GM19351 (cell line): ENCODE measurements around the gene UBTD1.
A peak's percentile ranks its signal among the peaks of the same experiment; 100 is the strongest.
"Not testable (repeated sequence)": the region's sequence is repeated elsewhere in the genome, so short reads cannot be mapped to it uniquely, and the experiment has no call there.

Experiments
- ATAC-seq: cut with Tn5 transposase; IDR thresholded peaks from one replicate; pipeline ENCODE4 v1.9.1; 2021; ENCODE audit warnings: mild to moderate bottlenecking, moderate library complexity; ENCODE audit not compliant: unreplicated experiment

The UBTD1 gene

DNA sequence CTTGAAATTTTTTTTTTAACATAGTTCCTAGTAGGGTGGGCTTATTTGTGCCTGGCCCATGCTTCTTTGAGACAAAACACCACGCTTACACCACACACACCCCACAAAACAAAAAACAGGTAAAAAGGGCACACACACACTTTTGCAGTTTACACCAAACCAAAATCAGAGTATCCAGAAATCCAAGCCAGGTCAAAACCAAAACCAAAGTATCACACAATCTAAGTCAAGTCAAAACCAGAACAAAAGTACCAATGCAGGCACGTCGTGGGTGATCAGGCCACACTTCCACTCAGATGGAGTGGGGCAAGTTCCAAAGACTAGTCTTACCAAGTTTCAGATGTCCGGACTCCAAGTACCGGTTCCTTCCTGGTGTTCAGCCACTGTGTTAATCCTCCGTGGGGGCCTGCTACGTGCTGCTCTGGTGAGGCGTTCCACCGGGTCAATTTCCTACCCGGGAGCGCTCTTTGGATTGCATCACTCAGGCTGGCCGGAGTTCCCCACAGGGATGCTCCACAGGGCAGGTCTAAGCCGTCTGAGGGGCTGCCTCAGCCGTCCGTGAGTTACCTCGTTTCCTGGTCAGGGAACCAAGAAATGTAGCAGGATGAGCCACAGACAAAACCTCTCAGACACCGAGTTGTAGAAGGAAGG is 62.1 kb downstream of the UBTD1 start:
- not testable (repeated sequence) for ATAC-seq

DNA sequence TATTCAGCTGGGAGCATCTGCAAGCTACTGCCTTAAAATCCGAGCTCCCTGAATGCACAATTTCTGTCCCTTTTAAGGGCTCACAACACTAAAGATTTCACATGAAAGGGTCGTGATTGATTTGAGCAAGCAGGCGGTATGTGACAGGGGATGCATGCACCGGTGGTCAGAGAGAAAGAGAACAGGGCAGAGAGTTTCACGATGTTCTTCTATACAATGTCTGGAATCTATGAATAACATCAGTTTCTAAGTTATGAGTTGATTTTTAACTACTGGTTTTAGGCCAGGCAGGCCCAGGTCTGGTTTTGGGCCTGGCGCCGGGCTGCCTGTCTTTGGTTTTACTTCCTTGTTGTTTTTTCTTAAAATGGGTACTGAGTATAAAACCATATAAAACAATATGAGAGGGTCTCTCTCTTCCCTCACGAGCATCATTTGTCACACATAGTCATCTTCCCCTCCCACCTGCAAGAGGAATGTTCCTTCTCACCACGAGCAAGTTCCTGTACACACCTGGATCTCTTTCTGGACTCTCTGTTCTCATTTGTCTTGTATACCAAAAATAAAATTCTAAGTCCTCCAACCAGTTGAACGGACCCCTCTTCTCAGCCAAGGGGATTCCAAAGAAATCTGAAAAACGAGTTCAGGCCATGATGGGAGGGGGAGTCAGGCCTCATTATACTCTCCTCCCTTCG is 62.8 kb downstream of the UBTD1 start:
- ATAC-seq = not testable (repeated sequence)

DNA sequence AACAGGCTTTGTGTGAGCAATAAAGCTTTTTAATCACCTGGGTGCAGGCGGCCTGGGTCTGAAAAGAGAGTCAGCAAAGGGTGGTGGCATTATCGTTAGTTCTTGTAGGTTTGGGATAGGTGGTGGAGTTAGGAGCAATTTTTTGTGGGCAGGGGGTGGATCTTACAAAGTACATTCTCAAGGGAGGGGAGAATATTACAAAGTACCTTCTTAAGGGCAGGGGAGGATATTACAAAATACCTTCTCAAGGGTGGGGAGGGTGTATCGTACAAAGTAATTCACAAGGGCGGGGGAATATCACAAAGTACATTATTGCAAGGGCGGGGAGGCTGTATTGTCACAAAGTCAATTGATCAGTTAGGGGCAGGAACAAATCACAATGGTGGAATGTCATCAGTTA is 63.6 kb downstream of the UBTD1 start:
- ATAC-seq = not testable (repeated sequence)

DNA sequence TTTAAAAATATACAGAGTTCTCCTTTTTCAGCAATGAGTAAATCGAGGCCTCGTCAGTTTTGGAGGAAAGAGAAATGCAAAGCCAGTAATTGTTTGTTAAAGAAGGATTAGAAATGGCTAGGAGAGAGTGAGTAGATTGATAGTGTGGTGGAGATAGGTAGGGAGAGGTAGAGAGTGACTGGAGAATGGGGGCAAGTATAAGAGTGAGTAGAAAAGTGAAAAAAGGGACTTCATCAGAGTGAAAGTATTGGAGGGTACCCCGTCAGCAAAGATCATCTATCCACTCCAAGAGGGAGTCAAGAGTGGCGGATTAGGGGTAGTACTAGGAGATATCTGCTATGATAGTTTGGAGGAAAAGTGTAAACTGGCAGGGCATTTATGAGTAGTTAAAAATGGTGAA is 64.6 kb downstream of the UBTD1 start:
- no peak for ATAC-seq

DNA sequence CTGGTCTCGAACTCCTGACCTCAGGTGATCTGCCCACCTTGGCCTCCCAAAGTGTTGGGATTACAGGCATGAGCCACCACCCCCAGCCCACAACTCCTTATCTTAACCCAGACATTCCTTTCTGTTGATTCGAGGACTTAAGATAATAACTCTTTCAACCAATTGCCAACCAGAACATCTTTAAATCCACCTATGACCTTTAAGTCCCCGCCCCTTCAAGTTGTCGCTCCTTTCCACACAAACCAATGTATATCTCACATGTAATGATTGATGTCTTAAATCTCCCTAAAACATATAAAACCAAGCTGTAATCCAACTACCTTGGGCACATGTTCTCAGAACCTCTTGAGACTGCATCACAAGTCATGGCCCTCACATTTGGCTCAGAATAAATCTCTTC is 66.1 kb downstream of the UBTD1 start:
- no peak for ATAC-seq

DNA sequence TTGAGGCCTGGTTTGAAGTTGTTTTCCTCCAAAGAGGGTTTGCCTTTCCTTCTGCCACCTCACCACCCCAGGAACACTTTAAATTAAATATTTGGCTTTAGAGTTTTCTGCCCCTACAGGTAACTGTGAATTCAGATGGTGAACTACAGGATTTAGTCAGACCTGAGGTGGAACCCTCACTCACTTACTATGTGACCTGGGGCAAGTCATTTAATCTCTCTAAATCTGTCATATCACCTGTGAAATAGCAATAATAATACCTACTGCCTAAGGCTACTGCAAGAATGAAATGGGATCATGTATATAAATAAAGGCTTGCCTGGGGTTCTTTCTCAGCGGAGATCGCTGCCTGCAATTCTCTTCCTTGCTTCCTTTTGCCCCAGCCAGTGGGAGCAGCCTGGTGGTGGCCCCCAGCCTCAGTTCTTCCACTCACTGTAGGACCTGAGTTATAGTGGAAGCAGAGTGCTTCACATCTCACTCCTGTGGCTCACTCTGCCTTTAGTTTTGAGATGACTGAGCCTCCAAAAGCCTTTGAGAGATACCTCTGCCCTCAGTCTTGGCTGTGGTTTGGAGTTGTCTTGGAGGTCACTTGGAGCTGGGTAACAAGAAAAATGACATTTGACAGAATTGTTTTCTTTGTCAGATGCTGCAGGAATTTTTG is 67.7 kb downstream of the UBTD1 start:
- ATAC-seq = no peak

DNA sequence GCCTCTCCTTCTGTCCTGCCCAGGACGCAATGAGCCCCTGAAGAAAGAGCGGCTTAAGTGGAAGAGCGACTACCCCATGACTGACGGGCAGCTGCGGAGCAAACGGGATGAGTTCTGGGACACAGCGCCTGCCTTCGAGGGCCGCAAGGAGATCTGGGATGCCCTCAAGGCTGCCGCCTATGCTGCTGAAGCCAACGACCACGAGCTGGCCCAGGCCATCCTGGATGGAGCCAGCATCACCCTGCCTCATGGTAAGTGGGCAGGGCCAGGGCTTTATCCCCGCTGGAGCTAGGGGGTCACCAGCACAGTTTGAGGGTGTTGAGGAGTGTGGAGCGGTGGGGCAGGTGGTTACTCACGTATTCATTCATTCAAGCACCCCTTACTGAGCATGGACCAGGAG is 69.2 kb downstream of the UBTD1 start:
- no peak for ATAC-seq

DNA sequence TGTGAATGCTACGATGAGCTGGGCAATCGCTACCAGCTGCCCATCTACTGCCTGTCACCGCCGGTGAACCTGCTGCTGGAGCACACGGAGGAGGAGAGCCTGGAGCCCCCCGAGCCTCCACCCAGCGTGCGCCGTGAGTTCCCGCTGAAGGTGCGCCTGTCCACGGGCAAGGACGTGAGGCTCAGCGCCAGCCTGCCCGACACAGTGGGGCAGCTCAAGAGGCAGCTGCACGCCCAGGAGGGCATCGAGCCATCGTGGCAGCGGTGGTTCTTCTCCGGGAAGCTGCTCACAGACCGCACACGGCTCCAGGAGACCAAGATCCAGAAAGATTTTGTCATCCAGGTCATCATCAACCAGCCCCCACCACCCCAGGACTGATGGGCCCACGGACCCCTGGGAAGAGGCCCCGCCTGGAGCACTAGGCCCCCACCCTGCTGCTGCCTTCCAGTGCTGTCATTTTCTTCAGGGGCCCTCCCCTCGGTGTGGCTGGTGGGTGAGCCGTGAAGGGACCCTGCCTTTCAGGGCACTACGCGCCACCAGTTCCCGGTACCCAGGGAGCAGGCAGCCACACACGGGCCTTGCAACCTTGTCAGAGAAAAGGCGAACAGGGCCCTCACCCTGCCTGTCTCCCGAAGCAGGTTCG is 71.5 kb downstream of the UBTD1 start:
- ATAC-seq = no peak

DNA sequence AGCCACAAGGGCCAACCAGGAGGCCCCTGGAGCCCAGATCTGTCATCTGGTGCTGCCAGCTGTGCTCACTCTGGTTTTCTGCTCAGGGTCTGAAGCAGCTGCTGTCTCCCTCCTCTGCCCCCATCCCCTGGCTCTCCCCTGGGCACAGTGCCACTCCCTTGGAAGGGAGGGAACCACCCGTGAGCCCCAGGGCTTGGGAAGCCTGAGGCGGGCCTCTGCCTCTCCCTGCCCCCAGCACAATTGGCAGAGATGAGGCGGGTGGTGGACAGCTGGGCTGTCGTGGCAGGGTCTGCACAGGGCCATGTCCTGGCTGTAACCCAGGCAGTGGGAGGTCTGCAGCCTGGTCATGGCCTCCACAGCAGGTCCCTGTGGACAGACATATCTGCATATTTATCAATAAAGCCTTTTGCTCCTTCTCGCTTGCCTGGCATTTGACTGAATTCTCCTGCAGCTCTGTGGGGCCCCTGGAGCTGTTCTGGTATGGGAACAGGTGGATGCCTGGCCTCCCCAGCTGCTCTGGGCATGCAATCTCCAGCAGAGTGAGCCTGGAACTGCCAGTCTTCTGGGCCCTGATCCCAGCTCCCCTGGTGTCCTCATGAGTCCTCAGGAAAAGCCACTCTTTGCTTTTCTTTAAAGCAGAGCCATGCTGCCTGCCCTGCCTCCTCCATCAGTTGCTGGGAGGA is 72.2 kb downstream of the UBTD1 start:
- no peak for ATAC-seq

DNA sequence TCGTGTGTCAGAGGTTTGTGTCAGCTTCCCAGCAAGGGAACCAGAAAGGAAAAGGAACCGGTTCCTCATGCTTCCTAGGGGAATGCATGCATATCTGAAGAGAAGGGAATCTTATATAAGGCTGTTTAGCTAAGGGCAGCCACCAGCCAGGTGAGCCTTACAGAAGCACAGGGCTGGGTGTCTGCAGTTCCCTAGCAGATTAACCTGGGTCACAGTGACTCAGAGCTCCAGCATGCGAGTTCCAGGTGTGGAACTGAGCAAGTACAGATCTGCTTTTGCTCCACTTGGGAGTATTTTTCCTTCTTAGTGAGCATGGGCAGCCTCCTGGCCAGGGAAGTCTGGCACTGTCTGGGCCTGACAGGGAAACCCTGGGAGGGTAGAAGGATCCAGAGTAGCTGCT is 72.9 kb downstream of the UBTD1 start:
- no peak for ATAC-seq

DNA sequence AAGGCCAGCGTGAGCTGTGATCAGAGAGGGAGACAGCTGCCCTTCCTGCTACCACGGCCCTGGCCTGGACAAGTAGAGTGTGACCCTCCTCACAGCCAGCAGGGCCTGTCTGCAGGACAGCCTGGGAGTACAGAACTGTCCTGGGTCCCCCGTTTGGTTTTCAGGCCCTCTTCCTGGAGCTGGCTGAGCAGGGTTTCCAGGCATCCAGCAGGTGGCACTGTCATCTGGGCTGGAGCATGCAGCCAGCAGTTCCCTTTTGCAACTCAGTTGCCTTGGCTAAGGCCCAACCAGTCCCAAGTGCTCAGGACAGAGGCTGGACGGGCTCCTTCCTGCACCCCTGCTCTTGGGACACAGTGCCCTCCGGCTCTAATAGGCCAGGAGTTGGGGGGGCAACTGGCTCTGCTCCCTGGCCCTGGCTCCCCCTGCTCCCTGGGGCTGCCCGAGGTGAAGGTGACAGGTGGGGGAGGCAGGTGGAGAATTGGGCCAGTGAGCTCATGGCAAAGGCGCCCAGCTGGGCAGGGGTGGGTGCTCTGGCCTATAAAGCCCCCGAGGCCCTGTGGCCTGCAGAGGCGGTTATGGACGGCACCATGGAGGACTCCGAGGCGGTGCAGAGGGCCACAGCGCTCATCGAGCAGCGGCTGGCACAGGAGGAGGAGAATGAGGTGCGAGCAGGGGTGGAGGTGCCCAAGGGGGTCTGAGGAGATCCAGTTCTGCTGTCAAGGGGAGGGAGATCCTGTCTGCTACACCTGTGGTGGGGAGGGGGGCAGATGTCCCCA is 73.7 kb downstream of the UBTD1 start, which contains the start of gene ANKRD2:
TSS of gene ANKRD2 (plus strand) at position 566 of the 776 bp plus-strand sequence. CDS start at position 576, 10 bp downstream.
- peak; percentile 77 for ATAC-seq

DNA sequence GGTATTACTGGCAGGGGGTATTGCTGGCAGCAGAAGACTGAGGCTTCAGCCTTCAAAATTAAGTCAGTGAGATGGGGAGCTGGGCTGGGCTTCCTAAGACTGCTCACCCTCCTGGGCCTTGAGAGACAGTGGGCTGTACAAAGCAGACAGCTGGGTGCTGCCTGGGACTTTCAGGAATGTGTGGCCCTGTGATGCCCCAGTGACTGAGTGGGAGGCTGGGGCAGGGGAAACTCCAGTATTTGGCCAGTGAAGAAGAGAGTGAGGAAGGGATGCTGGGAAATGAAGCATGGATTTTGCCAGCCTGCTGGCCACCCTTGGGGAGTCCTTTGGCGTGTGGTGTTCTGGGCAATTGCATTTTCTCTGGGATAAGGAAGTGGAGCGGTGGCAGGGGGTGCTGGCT is 74.3 kb downstream of the UBTD1 start:
- no peak for ATAC-seq

DNA sequence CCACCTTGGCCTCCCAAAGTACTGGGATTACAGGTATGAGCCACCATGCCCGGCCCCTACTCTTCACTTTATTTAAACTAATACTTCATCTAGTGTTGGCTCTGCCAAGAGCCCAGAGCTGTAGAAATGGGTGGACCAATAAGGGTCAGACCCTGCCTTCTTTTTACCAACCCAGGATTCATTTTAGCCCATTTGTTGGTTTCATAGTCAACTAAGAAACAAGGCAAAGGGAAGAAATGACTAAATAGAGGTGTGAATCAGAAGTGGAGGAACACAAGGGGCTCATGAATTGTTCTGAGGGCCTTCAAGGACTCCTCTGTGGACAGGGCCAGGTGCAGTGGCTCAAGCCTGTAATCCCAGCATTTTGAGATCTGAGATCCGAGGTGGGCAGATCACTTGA is 74.9 kb downstream of the UBTD1 start:
- ATAC-seq = no peak

DNA sequence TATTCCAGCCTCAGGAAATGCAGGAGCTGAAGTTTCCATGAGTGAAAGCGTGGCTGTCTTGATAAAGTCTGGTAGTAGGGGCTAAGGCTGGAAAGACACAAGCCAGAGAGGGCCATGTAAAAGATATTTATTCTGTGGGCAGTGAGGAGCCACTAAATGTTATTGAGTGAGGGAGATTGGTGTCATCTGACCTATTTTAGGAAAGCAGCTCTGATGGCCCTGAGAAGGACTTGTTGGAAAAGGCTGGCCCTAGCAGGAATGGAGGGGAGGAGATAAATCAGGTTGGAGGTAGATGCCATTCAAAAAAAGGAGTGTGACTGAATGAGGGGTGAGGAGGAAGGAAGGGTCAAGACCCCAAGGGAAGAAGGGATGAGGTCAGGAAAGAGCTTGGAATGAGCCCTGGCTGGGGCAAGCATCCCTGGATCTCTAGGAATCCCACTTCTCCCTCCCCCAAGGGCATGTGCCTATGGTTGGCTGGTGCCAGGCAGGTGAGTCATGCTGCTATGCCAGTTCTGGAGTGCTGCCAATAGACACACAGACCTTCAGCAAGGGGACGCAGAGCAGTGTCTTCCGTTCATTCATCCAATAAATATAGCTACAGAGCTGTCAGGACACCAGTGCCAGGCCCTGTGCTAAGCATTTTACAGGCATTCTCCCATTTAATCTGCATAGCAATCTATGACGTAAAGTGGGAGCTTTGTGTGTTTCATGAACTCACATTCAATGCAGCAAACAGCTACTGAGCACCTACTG is 75.8 kb downstream of the UBTD1 start:
- ATAC-seq = no peak

DNA sequence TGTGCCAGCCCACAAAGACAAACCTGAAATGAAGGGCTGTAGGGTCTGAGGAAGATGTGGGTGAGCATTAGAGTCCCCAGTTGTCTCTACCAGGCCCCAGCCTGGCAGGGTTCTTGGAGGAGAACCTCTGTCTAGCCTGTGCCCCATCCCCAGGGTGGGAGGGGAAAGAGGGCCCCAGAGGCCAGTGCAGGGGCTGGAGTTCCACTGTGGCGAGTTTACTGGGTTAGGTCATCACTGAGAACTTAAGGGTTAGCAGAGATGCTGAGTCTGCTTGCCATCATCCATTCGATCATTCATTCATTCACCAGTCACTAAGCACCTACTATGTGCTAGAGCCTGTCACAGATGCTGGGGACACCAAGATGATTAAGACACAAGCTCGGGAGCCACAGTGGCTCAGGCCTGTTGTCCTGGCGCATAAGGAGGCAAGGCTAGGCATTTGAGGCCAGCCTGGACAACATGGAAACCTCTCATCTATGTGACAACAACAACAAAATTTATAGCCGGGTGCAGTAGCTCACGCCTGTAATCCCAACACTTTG is 76.5 kb downstream of the UBTD1 start:
- no peak for ATAC-seq

DNA sequence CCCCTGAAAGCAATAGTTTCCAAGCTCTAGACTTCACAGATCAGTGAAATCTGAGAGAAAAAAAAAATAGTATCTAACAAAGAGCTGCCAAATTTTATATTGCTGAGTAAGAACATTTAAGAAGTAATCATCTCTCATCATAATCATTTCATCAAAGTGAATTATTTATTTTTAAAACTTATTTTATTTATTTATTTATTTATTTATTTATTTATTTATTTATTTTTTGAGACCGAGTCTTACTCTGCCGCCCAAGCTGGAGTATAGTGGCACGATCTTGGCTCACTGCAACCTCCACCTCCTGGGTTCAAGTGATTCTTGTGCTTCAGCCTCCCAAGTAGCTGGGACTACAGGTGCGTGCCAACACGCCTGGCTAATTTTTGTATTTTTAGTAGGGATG is 77.8 kb downstream of the UBTD1 start:
- not testable (repeated sequence) for ATAC-seq

DNA sequence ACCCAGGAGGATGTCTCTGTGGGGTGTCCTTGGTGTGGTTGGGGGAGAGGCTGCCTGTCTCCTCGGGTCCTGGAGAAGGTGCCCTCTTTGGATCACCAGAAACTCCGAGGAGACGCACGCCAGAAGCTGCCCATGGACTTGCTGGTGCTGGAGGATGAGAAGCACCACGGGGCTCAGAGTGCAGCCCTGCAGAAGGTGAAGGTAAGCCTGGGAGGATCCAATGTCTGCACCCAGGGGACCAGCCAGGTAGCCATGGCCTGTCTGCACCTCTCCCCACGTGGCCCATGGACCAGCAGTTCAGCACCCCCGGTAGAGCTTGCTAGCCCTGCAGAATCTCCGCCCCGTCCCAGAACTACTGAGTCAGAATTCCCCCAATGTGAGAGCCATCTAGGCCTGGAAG is 79.0 kb downstream of the UBTD1 start:
- no peak for ATAC-seq

DNA sequence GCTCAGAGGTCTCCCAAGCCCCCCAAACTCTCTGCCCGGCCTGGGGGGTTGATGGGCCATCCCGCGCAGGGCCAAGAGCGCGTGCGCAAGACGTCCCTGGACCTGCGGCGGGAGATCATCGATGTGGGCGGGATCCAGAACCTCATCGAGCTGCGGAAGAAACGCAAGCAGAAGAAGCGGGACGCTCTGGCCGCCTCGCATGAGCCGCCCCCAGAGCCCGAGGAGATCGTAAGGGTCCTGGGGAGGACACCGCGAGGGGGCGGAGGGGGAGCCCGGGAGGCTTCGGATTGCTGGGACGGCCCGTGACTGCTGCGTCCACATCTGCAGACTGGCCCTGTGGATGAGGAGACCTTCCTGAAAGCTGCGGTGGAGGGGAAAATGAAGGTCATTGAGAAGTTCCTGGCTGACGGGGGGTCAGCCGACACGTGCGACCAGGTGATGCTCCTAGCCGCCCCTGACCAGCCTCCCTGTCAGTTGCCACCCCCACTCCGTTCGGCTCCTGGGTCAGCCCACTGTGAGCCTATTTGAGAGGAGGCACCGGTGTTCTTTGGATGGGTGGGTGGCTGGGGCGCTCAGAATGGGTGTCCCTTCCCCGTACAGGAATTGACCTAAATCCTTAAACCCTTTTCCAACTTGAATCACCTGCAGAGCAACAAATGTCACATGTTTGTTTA is 79.6 kb downstream of the UBTD1 start:
- no peak for ATAC-seq
